Parathyroid adenoma (tissue), 2 donors: ENCODE measurements around the gene JMJD8.

Experiments
- H2AFZ ChIP-seq: fragments of 300-600 bp; sonication (generic); one replicate; pipeline ENCODE4 v1.7.0; 2017; ENCODE audit warnings: antibody characterized with exemption, mild to moderate bottlenecking
- H3K27ac ChIP-seq: fragments of 300-600 bp; sonication (generic); one replicate; pipeline ENCODE4 v1.7.0; 2017
- H3K27me3 ChIP-seq: fragments of 300-600 bp; sonication (generic); one replicate; pipeline ENCODE4 v1.7.0; 2017; ENCODE audit warnings: low read length; ENCODE audit not compliant: control insufficient read depth, insufficient read depth
- H3K36me3 ChIP-seq: fragments of 300-600 bp; sonication (generic); one replicate; pipeline ENCODE4 v1.7.0; 2017; ENCODE audit warnings: low read length; ENCODE audit not compliant: control insufficient read depth, insufficient read depth
- H3K4me1 ChIP-seq: fragments of 300-600 bp; sonication (generic); one replicate; pipeline ENCODE4 v1.7.0; 2017; ENCODE audit warnings: control low read depth
- H3K4me2 ChIP-seq: fragments of 300-600 bp; sonication (generic); one replicate; pipeline ENCODE4 v1.7.0; 2017; ENCODE audit warnings: low read length
- H3K4me3 ChIP-seq: fragments of 300-600 bp; sonication (generic); one replicate; pipeline ENCODE4 v1.7.0; 2017; ENCODE audit warnings: low read depth, low read length
- H3K79me2 ChIP-seq: fragments of 300-600 bp; sonication (generic); one replicate; pipeline ENCODE4 v1.7.0; 2017; ENCODE audit warnings: control low read depth
- H3K9ac ChIP-seq: fragments of 300-600 bp; sonication (generic); one replicate; pipeline ENCODE4 v1.7.0; 2017; ENCODE audit warnings: mild to moderate bottlenecking
- H3K9me3 ChIP-seq: fragments of 300-600 bp; sonication (generic); one replicate; pipeline ENCODE4 v1.7.0; 2017; ENCODE audit warnings: low read length; ENCODE audit not compliant: control insufficient read depth
- TF ChIP-seq, protein P1 (sequence below): fragments of 300-600 bp; sonication (generic); IDR thresholded peaks from one replicate; pipeline ENCODE4 v1.7.0; 2017; ENCODE audit warnings: antibody characterized with exemption, mild to moderate bottlenecking
- donor health status: primary hyperparathyroidism.

JMJD8 gene

DNA sequence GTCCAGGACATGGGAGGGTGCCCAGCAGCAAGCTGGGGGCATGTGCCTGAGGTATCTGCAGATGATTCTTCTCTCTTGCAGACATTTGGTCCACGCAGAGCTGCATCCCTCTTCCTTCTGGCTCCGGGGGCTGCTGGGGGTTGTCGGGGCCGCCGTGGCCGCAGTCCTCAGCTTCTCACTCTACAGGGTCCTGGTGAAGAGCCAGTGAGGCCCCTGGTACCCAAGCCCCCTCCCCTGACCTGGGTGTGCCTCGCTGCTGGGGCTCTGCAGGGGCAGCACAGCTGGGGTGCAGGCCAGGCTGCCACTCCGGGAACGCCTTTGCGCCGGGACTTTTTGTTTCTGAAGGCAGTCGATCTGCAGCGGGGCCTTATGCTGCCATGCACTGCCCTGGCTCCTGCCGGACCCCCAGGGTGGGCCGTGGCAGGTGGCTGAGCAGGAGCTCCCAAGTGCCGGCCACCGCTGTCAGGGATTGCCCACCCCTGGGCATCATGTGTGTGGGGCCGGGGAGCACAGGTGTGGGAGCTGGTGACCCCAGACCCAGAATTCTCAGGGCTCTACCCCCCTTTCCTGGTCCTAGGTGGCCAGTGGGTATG, 10.6 kb downstream of the JMJD8 start:
- H3K4me1 ChIP-seq: peaks cover 3% of the 10 kb centered on the region
- H3K4me2 ChIP-seq: no peak overlapping the region
- H2AFZ ChIP-seq: no peak overlapping the region
- H3K9me3 ChIP-seq: no peaks in the 10 kb centered on the region
- H3K4me3 ChIP-seq: no peak overlapping the region
- no peak overlapping the region for H3K27ac ChIP-seq
- H3K79me2 ChIP-seq: no peaks in the 10 kb centered on the region
- no peaks in the 10 kb centered on the region for H3K27me3 ChIP-seq
- H3K9ac ChIP-seq: no peak overlapping the region
- TF ChIP-seq, protein P1, sequence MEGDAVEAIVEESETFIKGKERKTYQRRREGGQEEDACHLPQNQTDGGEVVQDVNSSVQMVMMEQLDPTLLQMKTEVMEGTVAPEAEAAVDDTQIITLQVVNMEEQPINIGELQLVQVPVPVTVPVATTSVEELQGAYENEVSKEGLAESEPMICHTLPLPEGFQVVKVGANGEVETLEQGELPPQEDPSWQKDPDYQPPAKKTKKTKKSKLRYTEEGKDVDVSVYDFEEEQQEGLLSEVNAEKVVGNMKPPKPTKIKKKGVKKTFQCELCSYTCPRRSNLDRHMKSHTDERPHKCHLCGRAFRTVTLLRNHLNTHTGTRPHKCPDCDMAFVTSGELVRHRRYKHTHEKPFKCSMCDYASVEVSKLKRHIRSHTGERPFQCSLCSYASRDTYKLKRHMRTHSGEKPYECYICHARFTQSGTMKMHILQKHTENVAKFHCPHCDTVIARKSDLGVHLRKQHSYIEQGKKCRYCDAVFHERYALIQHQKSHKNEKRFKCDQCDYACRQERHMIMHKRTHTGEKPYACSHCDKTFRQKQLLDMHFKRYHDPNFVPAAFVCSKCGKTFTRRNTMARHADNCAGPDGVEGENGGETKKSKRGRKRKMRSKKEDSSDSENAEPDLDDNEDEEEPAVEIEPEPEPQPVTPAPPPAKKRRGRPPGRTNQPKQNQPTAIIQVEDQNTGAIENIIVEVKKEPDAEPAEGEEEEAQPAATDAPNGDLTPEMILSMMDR: no peak
- no peaks in the 10 kb centered on the region for H3K36me3 ChIP-seq

DNA sequence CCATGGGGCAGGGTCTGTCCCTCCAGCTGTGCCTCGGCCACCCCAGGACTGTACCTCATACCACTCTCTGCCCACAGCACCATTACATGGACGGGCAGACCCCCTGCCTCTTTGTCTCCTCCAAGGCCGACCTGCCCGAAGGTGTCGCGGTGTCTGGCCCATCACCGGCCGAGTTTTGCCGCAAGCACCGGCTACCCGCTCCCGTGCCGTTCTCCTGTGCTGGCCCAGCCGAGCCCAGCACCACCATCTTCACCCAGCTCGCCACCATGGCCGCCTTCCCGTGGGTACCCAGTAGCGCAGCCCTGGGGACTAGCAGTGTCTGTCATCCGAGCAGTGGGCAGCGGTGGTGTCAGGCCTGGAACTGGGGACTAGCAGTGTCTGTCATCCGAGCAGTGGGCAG, 11.3 kb downstream of the JMJD8 start:
- no peaks in the 10 kb centered on the region for H3K79me2 ChIP-seq
- no peak overlapping the region for H3K9ac ChIP-seq
- H3K27me3 ChIP-seq: no peaks in the 10 kb centered on the region
- peaks cover 3% of the 10 kb centered on the region for H3K4me1 ChIP-seq
- TF ChIP-seq, protein P1: no peak
- no peak overlapping the region for H2AFZ ChIP-seq
- no peaks in the 10 kb centered on the region for H3K36me3 ChIP-seq
- no peak overlapping the region for H3K4me3 ChIP-seq
- H3K27ac ChIP-seq: no peak overlapping the region
- H3K4me2 ChIP-seq: no peak overlapping the region
- no peaks in the 10 kb centered on the region for H3K9me3 ChIP-seq

DNA sequence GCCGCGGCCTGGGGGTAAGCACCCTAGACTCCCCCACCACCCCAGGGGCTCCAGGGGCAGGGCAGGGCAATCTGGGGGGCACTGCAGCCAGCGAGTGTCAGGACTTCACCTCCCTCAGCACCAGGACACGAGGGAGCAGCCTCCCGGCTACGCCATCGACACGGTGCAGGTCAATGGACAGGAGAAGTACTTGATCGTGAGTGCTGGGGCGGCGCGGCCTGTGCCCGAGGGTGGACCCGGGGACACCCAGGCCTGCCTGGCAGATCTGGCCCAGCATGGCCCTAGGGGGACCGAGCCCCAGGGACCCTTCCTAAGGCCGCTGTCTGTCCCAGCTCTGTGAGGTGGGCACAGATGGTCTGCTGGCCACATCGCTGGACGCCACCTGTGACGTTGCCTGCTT, 11.8 kb downstream of the JMJD8 start:
- Histone ChIP-seq H3K4me3 (no peak overlapping the region), H3K4me2 (no peak overlapping the region), H2AFZ (no peak overlapping the region), H3K9me3 (no peaks in the 10 kb centered on the region), H3K36me3 (no peaks in the 10 kb centered on the region), H3K9ac (no peak overlapping the region), H3K4me1 (peaks cover 7% of the 10 kb centered on the region), H3K79me2 (peaks cover under 1% of the 10 kb centered on the region), H3K27ac (no peak overlapping the region), H3K27me3 (no peaks in the 10 kb centered on the region)
- TF ChIP-seq, protein P1: no peak

DNA sequence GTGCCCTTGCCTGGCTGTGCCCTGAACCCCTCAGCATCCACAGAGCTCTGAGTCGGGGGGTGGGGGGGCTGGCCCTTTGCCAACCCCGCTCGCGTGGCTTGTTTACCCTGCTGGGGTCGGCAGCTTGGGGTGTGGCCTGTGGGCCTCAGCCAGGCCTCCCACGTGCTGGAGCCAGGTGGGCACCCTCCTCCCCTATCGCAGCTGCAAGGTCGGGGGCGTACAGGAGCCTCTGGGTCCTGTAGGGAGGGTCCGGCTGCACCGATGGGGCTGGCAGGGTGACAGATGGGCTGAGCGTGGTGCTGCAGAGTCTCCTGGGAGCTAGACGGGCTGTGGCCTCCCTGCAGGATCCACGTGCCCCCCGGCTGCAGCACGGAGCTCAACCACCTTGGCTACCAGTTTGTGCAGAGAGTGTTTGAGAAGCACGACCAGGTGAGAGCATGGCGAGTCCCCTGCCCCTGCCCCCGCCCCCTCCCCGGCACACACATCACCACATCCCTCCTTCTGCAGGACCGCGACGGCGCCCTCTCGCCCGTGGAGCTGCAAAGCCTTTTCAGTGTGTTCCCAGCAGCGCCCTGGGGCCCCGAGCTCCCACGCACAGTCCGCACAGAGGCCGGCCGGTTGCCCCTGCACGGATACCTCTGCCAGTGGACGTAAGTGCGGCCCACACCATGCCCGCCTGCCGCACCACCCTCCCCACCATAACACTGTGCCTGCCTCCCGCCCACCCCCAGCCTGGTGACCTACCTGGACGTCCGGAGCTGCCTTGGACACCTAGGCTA, 12.6 kb downstream of the JMJD8 start:
- no peak overlapping the region for H3K9ac ChIP-seq
- H3K4me3 ChIP-seq: no peak overlapping the region
- no peak overlapping the region for H2AFZ ChIP-seq
- TF ChIP-seq, protein P1: no peak
- no peak overlapping the region for H3K4me2 ChIP-seq
- H3K4me1 ChIP-seq: peaks cover 10% of the 10 kb centered on the region
- H3K27ac ChIP-seq: no peak overlapping the region
- no peaks in the 10 kb centered on the region for H3K36me3 ChIP-seq
- H3K9me3 ChIP-seq: no peaks in the 10 kb centered on the region
- peaks cover 5% of the 10 kb centered on the region for H3K79me2 ChIP-seq
- H3K27me3 ChIP-seq: no peaks in the 10 kb centered on the region
